Smooth muscle cell of the umbilical artery (primary cell): Measurements from ENCODE around the gene TNFAIP8L3. TPM values are rescaled to one million over a fixed set of nuclear protein-coding genes. Genes with fewer than 3 reads are reported as not detected.

Source experiments
- total RNA-seq: library from RNA; depleted of rRNA; stranded (reverse); fragments of >200 nt; gene quantifications from 2 replicates; pipeline ENCODE4 v1.2.3, GENCODE V29; 2014

TNFAIP8L3 gene
- total RNA-seq = 1.2 and 6.6 TPM in 2 replicates

GRCh38 chr15:51094606-51095569 is at the start of gene TNFAIP8L3:
Gene TNFAIP8L3, minus strand, starts transcription at chr15:51094906. Its CDS starts 311 bp downstream, at chr15:51094595.

Other genes starting within 250 kb of the TNFAIP8L3 start
- 15.4 and 17.9 TPM in 2 replicates for gene AP4E1, start 186.2 kb downstream of the TNFAIP8L3 start, total RNA-seq
- gene CYP19A1, start 243.7 kb upstream of the TNFAIP8L3 start, total RNA-seq = not detected in 2 replicates
- gene GLDN, start 246.7 kb upstream of the TNFAIP8L3 start, total RNA-seq = under 0.01 TPM in 1 of 2 replicates, not detected in the other